Liver (tissue), 9 donors: ENCODE results near the gene MAGEA4. TPM values are rescaled to one million over a fixed set of nuclear protein-coding genes. Genes with fewer than 3 reads are reported as not detected.

Experiments used
- DNase-seq: peaks from one replicate; pipeline ENCODE4 v3.0.0-alpha.2; 2017; ENCODE audit warnings: low spot score
- H3K27ac ChIP-seq, 2 donors: one replicate each; pipeline ENCODE4 v1.7.0; 2013; ENCODE audit warnings: inconsistent platforms in 2 of 2, low read length in 2 of 2, control low read depth in 1 of 2, low read depth in 1 of 2, mild to moderate bottlenecking in 1 of 2
- H3K27me3 ChIP-seq, 4 donors: one replicate each; pipeline versions ENCODE4 v1.6.1 to v1.7.0; 2013; ENCODE audit warnings: low read length in 3 of 4, inconsistent platforms in 1 of 4, mild to moderate bottlenecking in 1 of 4, moderate library complexity in 1 of 4; ENCODE audit not compliant: control insufficient read depth in 4 of 4, insufficient read depth in 4 of 4
- H3K36me3 ChIP-seq, 4 donors: one replicate each; pipeline versions ENCODE4 v1.6.1 to v1.7.0; 2013; ENCODE audit warnings: low read length in 3 of 4, mild to moderate bottlenecking in 3 of 4, low read depth in 1 of 4, moderate library complexity in 1 of 4; ENCODE audit not compliant: control insufficient read depth in 4 of 4, insufficient read depth in 3 of 4
- H3K4me1 ChIP-seq, 4 donors: one replicate each; pipeline versions ENCODE4 v1.6.1 to v1.7.0; 2013; ENCODE audit warnings: low read length in 3 of 4, mild to moderate bottlenecking in 3 of 4, moderate library complexity in 1 of 4; ENCODE audit not compliant: control insufficient read depth in 4 of 4, insufficient read depth in 4 of 4
- H3K4me3 ChIP-seq, 3 donors: one replicate each; pipeline versions ENCODE4 v1.6.1 to v1.7.0; 2013; ENCODE audit warnings: low read length in 3 of 3, control low read depth in 1 of 3, low read depth in 1 of 3, mild to moderate bottlenecking in 1 of 3
- H3K9ac ChIP-seq, 2 donors: one replicate each; pipeline ENCODE4 v1.7.0; 2013; ENCODE audit warnings: low read length in 2 of 2, mild to moderate bottlenecking in 2 of 2, moderate library complexity in 2 of 2, control low read depth in 1 of 2, low read depth in 1 of 2
- H3K9me3 ChIP-seq, 4 donors: one replicate each; pipeline versions ENCODE4 v1.6.1 to v1.7.0; 2013; ENCODE audit warnings: low read length in 3 of 4; ENCODE audit not compliant: control insufficient read depth in 4 of 4
- ATF3 ChIP-seq: IDR thresholded peaks from 2 replicates; pipeline ENCODE4 v1.6.1; 2016; ENCODE audit warnings: antibody characterized with exemption
- EGR1 ChIP-seq, 2 donors: IDR thresholded peaks; 2 replicates each; pipeline ENCODE4 v1.6.1; 2016 to 2018; ENCODE audit warnings: antibody characterized with exemption in 2 of 2, low read depth in 2 of 2
- FOXA1 ChIP-seq: IDR thresholded peaks from 2 replicates; pipeline ENCODE4 v1.6.1; 2016; ENCODE audit warnings: antibody characterized with exemption
- FOXA2 ChIP-seq: IDR thresholded peaks from 2 replicates; pipeline ENCODE4 v1.6.1; 2016; ENCODE audit warnings: antibody characterized with exemption
- GABPA ChIP-seq, 2 donors: IDR thresholded peaks in 1 of 2; conservative IDR thresholded peaks in 1 of 2; 2 replicates each; pipeline ENCODE4 v1.6.1; 2016; ENCODE audit warnings: antibody characterized with exemption in 2 of 2, mild to moderate bottlenecking in 1 of 2, moderate library complexity in 1 of 2
- HNF4A ChIP-seq, 2 donors: conservative IDR thresholded peaks; 2 replicates each; pipeline ENCODE4 v1.6.1; 2016; ENCODE audit warnings: antibody characterized with exemption in 2 of 2, mild to moderate bottlenecking in 2 of 2
- JUND ChIP-seq, 2 donors: IDR thresholded peaks; 2 replicates each; pipeline ENCODE4 v1.6.1; 2016; ENCODE audit warnings: antibody characterized with exemption in 2 of 2
- NR2F2 ChIP-seq: IDR thresholded peaks from 2 replicates; pipeline ENCODE4 v1.6.1; 2016; ENCODE audit warnings: antibody characterized with exemption
- RAD21 ChIP-seq, 2 donors: IDR thresholded peaks; 2 replicates each; pipeline ENCODE4 v1.6.1; 2016; ENCODE audit warnings: antibody characterized with exemption in 2 of 2, mild to moderate bottlenecking in 2 of 2
- RXRA ChIP-seq, 2 donors: IDR thresholded peaks; 2 replicates each; pipeline ENCODE4 v1.6.1; 2017 to 2018; ENCODE audit warnings: antibody characterized with exemption in 2 of 2, mild to moderate bottlenecking in 1 of 2
- SP1 ChIP-seq: IDR thresholded peaks from 2 replicates; pipeline ENCODE4 v1.6.1; 2018; ENCODE audit warnings: antibody characterized with exemption, mild to moderate bottlenecking
- YY1 ChIP-seq: IDR thresholded peaks from 2 replicates; pipeline ENCODE4 v1.6.1; 2016; ENCODE audit warnings: antibody characterized with exemption, mild to moderate bottlenecking
- WGBS: extraction: QIAGEN DNeasy Blood & Tissue Kit; methylation state at CpG from one replicate; pipeline ENCODE4 v1.1.7; 2013; 5-methylcytosine and 5-hydroxymethylcytosine counted together
- polyA plus RNA-seq, 2 donors: library from polyadenylated mRNA; stranded (reverse) in 1 of 2; unstranded in 1 of 2; fragments of 200-250 nt in 1 of 2; fragments of >200 nt in 1 of 2; fragmentation: Nextera tagmentation in 1 of 2; extraction: Ambion mirVana in 1 of 2; gene quantifications; one replicate each; pipeline versions ENCODE4 v1.2.1 to v1.2.3, GENCODE V29; 2013 to 2015
- total RNA-seq, 2 donors: library from RNA; depleted of rRNA; stranded (reverse); fragments of >200 nt; gene quantifications; one replicate each; pipeline ENCODE4 v1.2.3, GENCODE V29; 2014
- TF ChIP-seq, protein P1 (sequence below): IDR thresholded peaks from 2 replicates; pipeline ENCODE4 v1.6.1; 2016; ENCODE audit warnings: antibody characterized with exemption
- TF ChIP-seq, protein P2 (sequence below): IDR thresholded peaks from 2 replicates; pipeline ENCODE4 v1.6.1; 2016; ENCODE audit warnings: antibody characterized with exemption
- TF ChIP-seq, protein P3 (sequence below): fragments of 150-350 bp; IDR thresholded peaks from 2 replicates; pipeline ENCODE4 v1.5.1; 2017; ENCODE audit warnings: improper control_type of control experiment, low read depth, low read length; ENCODE audit not compliant: missing input control
- donor health status: healthy.
- donor health status: healthy.
- donor health status: healthy.
- donor health status: healthy.
- donor health status: healthy.

The MAGEA4 gene
- total and polyA plus RNA-seq, 4 donors = not detected

DNA sequence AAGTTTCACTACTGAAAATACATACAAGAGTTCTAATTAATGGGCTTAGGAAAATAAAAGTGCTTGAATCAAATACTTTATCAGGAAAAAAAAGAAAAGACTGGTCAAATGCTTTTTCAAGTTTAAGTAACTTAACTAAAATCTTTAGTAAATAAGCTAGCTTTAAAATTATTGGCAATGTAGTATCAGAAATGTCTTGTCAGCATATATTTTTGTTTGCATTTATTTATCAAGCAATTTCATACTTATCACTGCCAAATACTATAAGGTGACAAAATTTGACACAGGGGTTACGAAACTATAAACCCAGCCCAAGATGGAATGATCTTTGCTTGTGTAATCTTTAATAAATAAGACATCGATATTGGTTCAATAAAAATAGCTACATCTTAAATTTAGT lies 31.8 kb upstream of the MAGEA4 start:
- no peak for DNase-seq
- Histone ChIP-seq H3K27ac (no peak overlapping the region), H3K4me3 (no peak overlapping the region), H3K9ac (no peak overlapping the region), H3K9me3 (no peaks in the 10 kb centered on the region), H3K36me3 (no peaks in the 10 kb centered on the region), H3K4me1 (no peaks in the 10 kb centered on the region), H3K27me3 (no peaks in the 10 kb centered on the region)
- TF ChIP-seq GABPA (IDR thresholded peaks at IDR 0.05 in 1 of 2, conservative IDR thresholded peaks at IDR 0.05 in 1 of 2) = no peak
- TF ChIP-seq, protein P1, sequence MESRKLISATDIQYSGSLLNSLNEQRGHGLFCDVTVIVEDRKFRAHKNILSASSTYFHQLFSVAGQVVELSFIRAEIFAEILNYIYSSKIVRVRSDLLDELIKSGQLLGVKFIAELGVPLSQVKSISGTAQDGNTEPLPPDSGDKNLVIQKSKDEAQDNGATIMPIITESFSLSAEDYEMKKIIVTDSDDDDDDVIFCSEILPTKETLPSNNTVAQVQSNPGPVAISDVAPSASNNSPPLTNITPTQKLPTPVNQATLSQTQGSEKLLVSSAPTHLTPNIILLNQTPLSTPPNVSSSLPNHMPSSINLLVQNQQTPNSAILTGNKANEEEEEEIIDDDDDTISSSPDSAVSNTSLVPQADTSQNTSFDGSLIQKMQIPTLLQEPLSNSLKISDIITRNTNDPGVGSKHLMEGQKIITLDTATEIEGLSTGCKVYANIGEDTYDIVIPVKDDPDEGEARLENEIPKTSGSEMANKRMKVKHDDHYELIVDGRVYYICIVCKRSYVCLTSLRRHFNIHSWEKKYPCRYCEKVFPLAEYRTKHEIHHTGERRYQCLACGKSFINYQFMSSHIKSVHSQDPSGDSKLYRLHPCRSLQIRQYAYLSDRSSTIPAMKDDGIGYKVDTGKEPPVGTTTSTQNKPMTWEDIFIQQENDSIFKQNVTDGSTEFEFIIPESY = no peak
- no peak for TF ChIP-seq RXRA (IDR thresholded peaks at IDR 0.05)
- no peak for TF ChIP-seq FOXA2
- TF ChIP-seq ATF3 = no peak
- TF ChIP-seq SP1 = no peak
- no peak for TF ChIP-seq EGR1 (IDR thresholded peaks at IDR 0.05; ENCODE audit: low read depth in 2 of 2)
- TF ChIP-seq JUND (IDR thresholded peaks at IDR 0.05) = no peak
- no peak for TF ChIP-seq FOXA1
- TF ChIP-seq, protein P2, sequence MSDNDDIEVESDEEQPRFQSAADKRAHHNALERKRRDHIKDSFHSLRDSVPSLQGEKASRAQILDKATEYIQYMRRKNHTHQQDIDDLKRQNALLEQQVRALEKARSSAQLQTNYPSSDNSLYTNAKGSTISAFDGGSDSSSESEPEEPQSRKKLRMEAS = no peak
- no peak for TF ChIP-seq RAD21 (IDR thresholded peaks at IDR 0.05)
- 43% methylated on average over 2 of the region's 2 CpGs for WGBS

GRCh38 chrX:151889421-151889820 lies 23.3 kb upstream of the MAGEA4 start:
- 64% methylated on average over 2 of the region's 2 CpGs for WGBS

More at GRCh38 chrX:151889421-151889820, 23.3 kb upstream of the MAGEA4 start:
- no peak overlapping the region for H3K4me3 ChIP-seq
- H3K9me3 ChIP-seq = peaks cover 0 to 3% (median 0%) of the 10 kb centered on the region in 4 donors
- H3K36me3 ChIP-seq = no peaks in the 10 kb centered on the region
- H3K9ac ChIP-seq = no peak overlapping the region
- H3K27me3 ChIP-seq = no peaks in the 10 kb centered on the region
- H3K4me1 ChIP-seq = no peaks in the 10 kb centered on the region
- no peak overlapping the region for H3K27ac ChIP-seq
- no peak for DNase-seq
- TF ChIP-seq YY1 (no peak), RXRA (IDR thresholded peaks at IDR 0.05) (no peak), HNF4A (conservative IDR thresholded peaks at IDR 0.05) (no peak), GABPA (IDR thresholded peaks at IDR 0.05 in 1 of 2, conservative IDR thresholded peaks at IDR 0.05 in 1 of 2) (no peak), FOXA2 (no peak), FOXA1 (no peak), EGR1 (IDR thresholded peaks at IDR 0.05; ENCODE audit: low read depth in 2 of 2) (no peak), ATF3 (no peak), JUND (IDR thresholded peaks at IDR 0.05) (no peak), RAD21 (IDR thresholded peaks at IDR 0.05) (no peak), NR2F2 (no peak), SP1 (no peak)
- TF ChIP-seq, protein P3, sequence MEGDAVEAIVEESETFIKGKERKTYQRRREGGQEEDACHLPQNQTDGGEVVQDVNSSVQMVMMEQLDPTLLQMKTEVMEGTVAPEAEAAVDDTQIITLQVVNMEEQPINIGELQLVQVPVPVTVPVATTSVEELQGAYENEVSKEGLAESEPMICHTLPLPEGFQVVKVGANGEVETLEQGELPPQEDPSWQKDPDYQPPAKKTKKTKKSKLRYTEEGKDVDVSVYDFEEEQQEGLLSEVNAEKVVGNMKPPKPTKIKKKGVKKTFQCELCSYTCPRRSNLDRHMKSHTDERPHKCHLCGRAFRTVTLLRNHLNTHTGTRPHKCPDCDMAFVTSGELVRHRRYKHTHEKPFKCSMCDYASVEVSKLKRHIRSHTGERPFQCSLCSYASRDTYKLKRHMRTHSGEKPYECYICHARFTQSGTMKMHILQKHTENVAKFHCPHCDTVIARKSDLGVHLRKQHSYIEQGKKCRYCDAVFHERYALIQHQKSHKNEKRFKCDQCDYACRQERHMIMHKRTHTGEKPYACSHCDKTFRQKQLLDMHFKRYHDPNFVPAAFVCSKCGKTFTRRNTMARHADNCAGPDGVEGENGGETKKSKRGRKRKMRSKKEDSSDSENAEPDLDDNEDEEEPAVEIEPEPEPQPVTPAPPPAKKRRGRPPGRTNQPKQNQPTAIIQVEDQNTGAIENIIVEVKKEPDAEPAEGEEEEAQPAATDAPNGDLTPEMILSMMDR = no peak
- TF ChIP-seq, protein P1 = no peak
